Central memory CD8-positive, alpha-beta T cell (primary cell): ENCODE data around the gene CARD16.
A peak's percentile ranks its signal among the peaks of the same experiment; 100 is the strongest.
"Not testable (repeated sequence)": the region's sequence is repeated elsewhere in the genome, so short reads cannot be mapped to it uniquely, and the experiment has no call there.

ENCODE experiments used
- ATAC-seq: fragments of 150-1000 bp; cut with Tn5 transposase; replicated peaks from 2 replicates; pipeline ENCODE4 v1.10.0; 2022; ENCODE audit warnings: mild to moderate bottlenecking, moderate FRiP score, moderate number of reproducible peaks; ENCODE audit not compliant: poor library complexity, severe bottlenecking; ENCODE audit errors: extremely low read depth
- DNase-seq, 2 donors: peaks; one replicate each; pipeline ENCODE4 v3.0.0; 2021; ENCODE audit warnings: low spot score in 2 of 2
- H3K27ac Mint-ChIP-seq: one replicate; pipeline ENCODE4 v1.8.0; 2022; ENCODE audit warnings: low read depth, mild to moderate bottlenecking, moderate library complexity, mixed read lengths
- H3K27me3 Mint-ChIP-seq: one replicate; pipeline ENCODE4 v1.8.0; 2022; ENCODE audit warnings: mixed read lengths
- H3K36me3 Mint-ChIP-seq: one replicate; pipeline ENCODE4 v1.8.0; 2022; ENCODE audit warnings: mild to moderate bottlenecking, moderate library complexity, mixed read lengths; ENCODE audit not compliant: insufficient read depth
- H3K4me1 Mint-ChIP-seq: one replicate; pipeline ENCODE4 v1.8.0; 2022; ENCODE audit warnings: mixed read lengths
- H3K4me3 Mint-ChIP-seq: one replicate; pipeline ENCODE4 v1.8.0; 2022; ENCODE audit warnings: mild to moderate bottlenecking, moderate library complexity, mixed read lengths
- H3K9me3 Mint-ChIP-seq: one replicate; pipeline ENCODE4 v1.8.0; 2022; ENCODE audit warnings: mixed read lengths

Gene CARD16

DNA sequence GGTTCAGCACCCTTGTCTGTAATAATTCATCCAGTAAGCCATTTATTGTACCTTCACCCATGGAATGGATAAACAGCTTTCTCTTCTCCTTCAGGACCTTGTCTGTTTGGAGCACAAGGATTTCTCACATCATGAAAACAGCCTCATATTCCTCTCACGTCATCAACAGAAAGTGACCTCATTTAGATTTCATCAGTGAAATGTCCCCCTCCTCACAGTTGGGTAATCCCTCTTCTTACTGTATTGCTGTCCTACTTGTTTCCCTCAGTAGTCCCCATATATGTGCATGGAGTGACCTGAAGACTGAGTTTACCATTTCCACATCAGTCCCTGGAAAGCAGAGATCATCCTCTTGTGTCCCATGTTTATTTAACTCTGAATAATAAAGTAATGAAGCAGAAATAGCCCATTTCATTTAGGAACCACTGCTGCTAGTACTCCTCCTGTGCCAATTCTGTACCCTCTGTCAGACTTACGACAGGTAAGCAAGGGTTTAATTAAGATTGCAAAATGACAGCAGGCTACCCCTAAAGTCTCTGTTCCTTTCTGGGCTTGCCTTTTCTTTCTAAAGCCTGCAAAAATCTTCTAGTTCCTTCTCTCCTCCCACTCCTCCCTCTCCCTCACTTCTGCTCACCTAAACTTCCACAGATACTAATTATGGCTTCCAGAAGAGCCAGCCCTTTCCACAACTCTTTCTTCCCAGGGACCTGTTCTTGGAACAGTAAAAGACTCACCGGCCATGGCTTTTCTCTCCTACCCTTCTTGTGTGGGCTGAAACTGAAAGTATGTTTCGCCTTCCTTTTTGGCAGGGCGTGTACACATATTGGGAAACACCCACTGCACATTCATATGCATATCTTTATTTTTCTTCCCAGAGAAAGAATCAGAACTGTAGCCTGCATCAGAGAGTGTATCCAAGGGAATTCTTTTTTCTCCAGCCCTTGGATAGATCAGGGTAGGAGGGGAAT lies at the start of gene CARD16:
Gene CARD16 (minus strand): TSS at position 779 of the 968 bp plus-strand sequence. CDS start 38 bp downstream, at position 741.
- DNase-seq, H3K9me3 Mint-ChIP-seq, H3K36me3 Mint-ChIP-seq, H3K27me3 Mint-ChIP-seq: not testable (repeated sequence)
- Mint-ChIP-seq H3K27ac (peak within 1 kb of the TSS; percentile 93), H3K4me3 (peak within 1 kb of the TSS; percentile 90), H3K4me1 (peaks cover 41% of the 10 kb centered on the region)
- peak; percentile 89 for ATAC-seq

DNA sequence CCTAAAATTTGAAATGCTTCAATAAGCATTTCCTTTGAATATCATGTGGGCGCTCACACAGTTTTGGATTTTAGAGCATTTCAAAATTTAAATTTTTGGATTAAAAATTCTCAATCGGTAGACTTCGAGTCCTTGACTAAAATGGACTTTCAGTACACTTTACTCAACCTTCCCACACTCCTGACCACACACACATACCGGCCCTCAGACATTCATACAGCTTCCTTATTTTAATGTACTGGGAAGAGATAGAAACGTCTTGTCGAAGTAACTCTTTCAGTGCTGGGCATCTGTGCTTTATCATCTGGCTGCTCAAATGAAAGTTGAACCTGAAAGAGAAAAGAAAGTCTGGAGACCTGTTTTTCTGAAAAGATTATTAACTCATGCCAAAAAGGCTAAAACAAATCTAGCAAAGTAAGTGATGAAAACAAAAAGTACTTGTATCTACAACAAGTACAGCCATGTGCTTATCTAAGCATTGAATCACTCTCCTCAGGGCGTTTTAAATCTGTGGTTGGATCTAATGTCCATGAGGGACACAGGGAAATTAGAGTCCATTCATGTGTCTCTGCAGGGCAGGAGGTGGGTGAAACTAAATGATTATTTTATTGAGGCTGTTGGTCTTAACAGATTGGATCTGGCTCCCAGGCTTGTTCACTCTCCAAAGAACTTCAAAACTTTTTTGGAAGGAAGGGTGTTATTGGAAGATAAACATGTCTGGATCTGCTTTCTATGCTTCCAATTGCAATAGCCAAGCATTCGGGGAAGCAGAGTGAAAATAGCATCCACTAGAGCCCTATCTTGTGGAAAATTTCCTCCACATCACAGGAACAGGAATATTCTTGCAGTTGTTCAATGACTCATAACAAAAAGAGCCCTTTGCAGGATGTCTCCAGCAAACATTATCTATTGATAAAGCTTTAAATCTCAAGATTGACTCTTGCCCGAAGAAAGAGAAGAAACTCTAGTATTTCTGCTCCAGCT lies 47.4 kb upstream of the CARD16 start:
- DNase-seq = no peak
- H3K4me3 Mint-ChIP-seq = no peak overlapping the region
- no peaks in the 10 kb centered on the region for H3K9me3 Mint-ChIP-seq
- no peaks in the 10 kb centered on the region for H3K27me3 Mint-ChIP-seq
- no peaks in the 10 kb centered on the region for H3K4me1 Mint-ChIP-seq
- no peak overlapping the region for H3K27ac Mint-ChIP-seq
- H3K36me3 Mint-ChIP-seq = no peaks in the 10 kb centered on the region
- ATAC-seq = no peak

DNA sequence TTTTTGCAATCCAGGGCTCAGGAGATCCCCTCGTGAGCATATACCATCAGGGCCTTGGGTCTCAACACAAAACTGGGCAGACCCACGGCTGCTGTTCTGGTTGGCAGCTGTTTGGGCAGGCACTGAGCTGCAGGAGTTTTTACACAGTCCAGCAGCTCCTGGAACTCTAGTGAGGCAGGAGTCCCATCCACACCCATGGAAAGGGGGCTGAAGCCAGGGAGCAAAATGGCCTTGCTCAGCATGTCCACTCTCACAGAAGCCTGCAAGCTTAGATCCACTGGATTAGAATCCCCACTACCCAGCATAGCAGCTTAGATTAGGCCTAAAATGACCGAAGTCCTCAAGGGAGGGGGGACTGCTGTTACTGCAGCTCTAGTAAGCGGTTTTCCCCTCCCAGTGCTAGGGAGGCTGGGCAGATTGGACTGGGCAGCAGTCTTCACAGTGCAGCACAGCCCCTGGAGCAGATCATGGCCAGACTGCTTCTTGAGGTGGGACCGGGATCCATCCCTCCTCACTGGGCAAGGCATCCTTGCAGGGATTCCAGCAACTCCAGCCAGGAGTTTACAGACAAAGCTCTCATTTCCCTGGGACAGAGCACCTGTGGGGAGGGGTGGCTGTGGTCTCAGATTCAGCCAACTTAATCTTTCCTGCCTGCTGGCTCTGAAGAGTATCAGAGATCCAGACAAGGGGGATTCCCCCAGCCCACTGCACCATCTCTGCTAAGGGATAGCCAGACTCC lies 36.4 kb upstream of the CARD16 start:
- Mint-ChIP-seq H3K36me3 (no peaks in the 10 kb centered on the region), H3K9me3 (no peaks in the 10 kb centered on the region), H3K27me3 (peaks cover 33% of the 10 kb centered on the region), H3K4me3 (no peak overlapping the region), H3K27ac (no peak overlapping the region), H3K4me1 (peaks cover 6% of the 10 kb centered on the region)
- no peak for ATAC-seq
- DNase-seq = no peak

DNA sequence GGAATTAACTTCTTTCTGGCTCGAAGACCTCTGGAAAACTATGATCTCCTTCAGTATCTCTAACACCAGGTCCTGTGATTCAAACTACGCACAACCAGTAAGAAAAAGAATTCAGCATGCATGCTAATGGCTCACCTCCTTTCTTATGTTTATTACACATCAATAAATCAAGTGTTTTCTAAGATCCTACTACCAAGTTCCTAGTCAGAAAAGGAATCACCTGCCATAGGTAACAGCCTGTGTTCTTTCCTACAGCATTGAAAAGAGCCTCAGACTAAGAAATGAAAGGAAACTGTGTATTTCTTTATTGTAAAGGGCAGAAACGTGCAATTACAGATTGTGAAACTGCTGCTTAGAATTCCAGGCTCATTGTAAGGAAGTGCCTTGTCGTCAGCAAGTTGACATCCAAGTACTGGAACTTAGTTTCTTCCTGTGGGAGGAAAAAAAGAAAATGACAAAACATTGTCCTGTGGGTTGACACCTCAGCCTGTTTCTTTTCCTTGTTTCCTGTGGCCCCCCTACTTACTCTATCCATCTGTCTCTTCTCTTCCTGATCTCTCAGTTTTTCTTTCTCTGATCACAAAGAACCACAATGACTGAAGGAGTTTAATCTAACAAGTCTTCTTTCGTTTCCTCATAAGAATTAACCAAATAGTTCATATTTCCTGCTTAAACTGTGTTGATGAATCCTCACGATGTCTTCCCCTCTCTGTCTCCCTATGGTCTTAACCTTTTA lies 35.2 kb upstream of the CARD16 start:
- not testable (repeated sequence) for ATAC-seq, H3K36me3 Mint-ChIP-seq, DNase-seq, H3K9me3 Mint-ChIP-seq, H3K4me3 Mint-ChIP-seq, H3K4me1 Mint-ChIP-seq, H3K27ac Mint-ChIP-seq
- H3K27me3 Mint-ChIP-seq = peaks cover 33% of the 10 kb centered on the region

DNA sequence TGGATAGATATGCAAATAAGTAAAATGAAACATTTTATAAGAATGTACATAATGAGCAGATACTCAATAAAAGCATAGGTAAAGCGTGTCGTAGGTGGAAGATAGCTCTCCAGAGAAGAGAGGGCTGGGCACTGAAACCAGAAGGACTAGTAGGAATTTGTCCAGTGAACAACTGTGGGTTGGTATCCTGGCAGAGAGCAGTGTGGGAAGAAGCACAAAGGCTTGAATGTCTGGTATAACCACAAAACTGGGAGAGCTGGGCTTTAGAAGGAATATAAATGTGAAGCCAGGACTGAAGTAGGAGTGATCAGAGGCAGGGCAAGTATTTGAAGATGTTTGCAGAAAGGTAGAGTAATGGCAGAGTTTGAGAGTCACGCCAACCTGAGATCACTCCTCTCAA lies 33.1 kb upstream of the CARD16 start:
- peaks cover 33% of the 10 kb centered on the region for H3K27me3 Mint-ChIP-seq
- H3K36me3 Mint-ChIP-seq = no peaks in the 10 kb centered on the region
- no peak for DNase-seq
- H3K4me1 Mint-ChIP-seq = peaks cover 6% of the 10 kb centered on the region
- no peak overlapping the region for H3K27ac Mint-ChIP-seq
- no peaks in the 10 kb centered on the region for H3K9me3 Mint-ChIP-seq
- no peak overlapping the region for H3K4me3 Mint-ChIP-seq
- no peak for ATAC-seq

DNA sequence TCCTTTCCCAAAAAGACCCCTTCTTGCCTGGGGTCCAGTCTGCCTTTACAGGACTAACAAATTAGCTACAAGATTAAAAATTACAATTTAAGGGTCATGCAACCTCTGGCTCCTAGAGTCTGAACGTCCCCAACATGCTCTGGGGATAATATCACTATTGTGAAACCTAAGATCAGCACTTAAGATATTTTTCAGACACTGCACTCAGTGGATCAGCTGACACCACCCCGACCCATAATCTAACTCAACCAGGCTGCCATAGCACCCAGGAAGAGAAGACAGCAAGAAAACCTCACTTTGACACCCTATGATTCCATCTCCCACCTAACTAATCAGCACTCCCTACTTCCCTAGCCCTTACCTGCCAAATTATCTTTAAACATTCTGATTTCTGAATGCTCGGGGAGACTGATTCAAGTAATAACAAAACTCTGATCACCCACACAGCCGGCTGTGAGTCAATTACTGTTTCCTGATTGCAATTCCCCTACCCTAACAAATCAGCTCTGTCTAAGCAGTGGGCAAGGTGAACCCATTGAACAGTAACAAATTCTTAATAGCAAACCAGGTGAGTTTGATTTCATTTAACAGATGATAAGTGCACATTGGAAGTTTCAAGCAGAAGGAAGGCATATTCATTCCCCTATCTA lies 32.1 kb upstream of the CARD16 start:
- H3K27me3 Mint-ChIP-seq = peaks cover 22% of the 10 kb centered on the region
- H3K4me1 Mint-ChIP-seq, H3K4me3 Mint-ChIP-seq, H3K9me3 Mint-ChIP-seq, H3K27ac Mint-ChIP-seq, H3K36me3 Mint-ChIP-seq, DNase-seq, ATAC-seq: not testable (repeated sequence)

DNA sequence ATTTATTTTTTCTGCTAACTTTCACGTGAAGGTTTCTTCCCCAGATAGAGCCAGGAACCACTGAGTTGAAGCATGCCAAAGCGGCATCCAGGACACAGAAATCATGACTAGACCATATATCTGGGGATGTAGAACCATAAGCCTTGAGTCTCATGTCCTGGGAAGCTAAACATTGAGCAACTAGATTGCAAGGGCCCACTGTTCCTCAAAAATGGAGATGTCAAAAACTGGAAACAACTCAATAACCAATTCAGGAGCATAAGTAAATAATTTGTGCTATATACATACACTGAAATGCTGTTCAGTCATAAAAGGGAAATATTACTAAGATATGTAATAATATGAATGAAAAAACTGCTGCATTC lies 29.0 kb upstream of the CARD16 start:
- H3K27me3 Mint-ChIP-seq = peaks cover 21% of the 10 kb centered on the region
- no peak overlapping the region for H3K4me3 Mint-ChIP-seq
- H3K27ac Mint-ChIP-seq = no peak overlapping the region

DNA sequence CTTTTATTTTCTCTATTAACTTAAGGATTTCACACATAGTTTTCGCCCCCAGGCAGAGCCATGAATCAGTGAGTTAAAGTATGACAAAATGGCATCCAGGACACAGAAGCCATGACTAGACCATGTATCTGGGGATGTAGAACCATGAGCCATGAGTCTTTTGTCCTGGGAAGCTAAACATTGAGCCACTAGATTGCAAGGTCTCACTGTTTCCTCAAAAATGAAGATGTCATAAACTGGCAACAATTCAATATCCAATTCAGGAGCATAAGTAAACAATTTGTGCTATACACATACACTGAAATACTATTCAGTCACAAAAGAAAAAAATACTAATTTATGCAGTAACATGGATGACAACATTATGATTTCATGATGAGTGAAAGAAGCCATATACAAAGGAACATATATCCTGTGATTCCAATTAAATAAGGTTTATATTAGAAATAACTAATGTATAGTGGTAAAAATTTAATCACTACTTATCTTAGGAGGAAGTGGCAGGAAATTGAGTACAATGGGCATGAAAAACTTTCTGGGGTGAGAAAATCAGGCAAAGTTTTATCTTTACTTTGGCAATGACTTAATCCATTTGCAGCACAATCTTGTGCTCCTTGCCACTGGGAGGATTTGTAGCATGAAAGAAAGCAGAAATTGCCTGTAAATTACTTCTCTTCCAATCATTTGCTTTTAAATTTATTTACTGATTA lies 28.5 kb upstream of the CARD16 start:
- DNase-seq (no peak), ATAC-seq (no peak)
- Mint-ChIP-seq H3K27ac (no peak overlapping the region), H3K36me3 (no peaks in the 10 kb centered on the region), H3K4me3 (no peak overlapping the region), H3K27me3 (peaks cover 20% of the 10 kb centered on the region), H3K9me3 (no peaks in the 10 kb centered on the region), H3K4me1 (peaks cover 16% of the 10 kb centered on the region)

More for the DNA sequence above, 29.0 kb upstream of the CARD16 start:
- DNase-seq = no peak
- no peak for ATAC-seq
- no peaks in the 10 kb centered on the region for H3K36me3 Mint-ChIP-seq
- peaks cover 16% of the 10 kb centered on the region for H3K4me1 Mint-ChIP-seq
- no peaks in the 10 kb centered on the region for H3K9me3 Mint-ChIP-seq

DNA sequence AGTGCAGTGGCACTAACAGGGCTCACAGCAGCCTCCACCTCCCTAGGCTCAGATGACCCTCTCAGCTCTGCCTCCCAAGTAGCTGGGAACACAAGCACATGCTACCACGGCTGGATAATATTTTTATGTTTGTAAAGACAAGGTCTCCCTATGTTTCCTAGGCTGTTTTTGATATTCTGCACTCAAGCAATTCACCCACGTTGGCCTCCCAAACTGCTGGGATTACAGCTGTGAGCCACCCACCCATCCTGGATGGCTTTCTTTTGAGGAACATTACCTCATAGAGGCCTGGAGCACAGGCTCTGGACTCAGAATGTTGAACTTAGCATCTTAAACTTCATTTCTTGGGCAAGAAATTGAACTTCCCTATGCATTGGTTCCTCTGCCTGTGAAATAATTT lies 26.9 kb upstream of the CARD16 start:
- not testable (repeated sequence) for H3K27ac Mint-ChIP-seq, H3K9me3 Mint-ChIP-seq, H3K27me3 Mint-ChIP-seq, ATAC-seq, H3K4me3 Mint-ChIP-seq, H3K36me3 Mint-ChIP-seq, DNase-seq
- H3K4me1 Mint-ChIP-seq = peaks cover 16% of the 10 kb centered on the region

DNA sequence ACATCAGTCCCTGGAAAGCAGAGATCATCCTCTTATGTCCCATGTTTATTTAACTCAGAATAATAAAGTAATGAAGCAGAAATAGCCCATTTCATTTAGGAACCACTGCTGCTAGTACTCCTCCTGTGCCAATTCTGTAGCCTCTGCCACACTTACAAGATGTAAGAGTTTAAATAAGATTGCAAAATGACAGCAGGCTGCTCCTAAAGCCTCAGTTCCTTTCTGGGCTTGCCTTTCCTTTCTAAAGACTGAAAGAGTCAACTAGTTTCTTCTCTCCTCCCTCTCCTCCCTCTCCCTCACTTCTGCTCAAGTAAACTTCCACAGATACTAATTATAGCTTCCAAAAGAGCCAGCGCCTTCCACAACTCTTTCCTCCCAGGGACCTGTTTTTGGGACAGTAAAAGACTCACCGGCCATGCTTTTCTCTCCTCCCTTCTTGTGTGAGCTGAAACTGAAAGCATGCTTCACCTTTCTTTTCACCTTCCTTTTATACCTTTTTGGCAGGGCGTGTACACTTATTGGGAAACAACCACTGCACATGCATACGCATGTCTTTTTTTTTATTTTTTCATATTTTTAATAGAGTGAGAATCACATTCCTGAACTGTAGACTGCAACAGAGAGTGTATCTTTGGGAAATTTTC lies 26.1 kb upstream of the CARD16 start:
- DNase-seq = no peak
- Mint-ChIP-seq H3K4me1 (peaks cover 16% of the 10 kb centered on the region), H3K27me3 (no peaks in the 10 kb centered on the region), H3K4me3 (peak overlapping the region; percentile 74), H3K36me3 (no peaks in the 10 kb centered on the region), H3K9me3 (no peaks in the 10 kb centered on the region), H3K27ac (peak overlapping the region; percentile 56)
- ATAC-seq = no peak
